ENCODE data around the gene AHNAK. TPM values are rescaled to one million over a fixed set of nuclear protein-coding genes. Genes with fewer than 3 reads are reported as not detected.

The AHNAK gene
- total RNA-seq, 1 experiment from 2014 or later: 73.0 TPM

GRCh38 chr11:62536301-62536957 is 10.2 kb downstream of the AHNAK start:
- Histone ChIP-seq H3K27ac (ENCODE audit: low read depth, low read length, poor library complexity, severe bottlenecking) (no peak overlapping the region), H3K36me3 (ENCODE audit: insufficient read depth, low read length, poor library complexity, severe bottlenecking) (peaks cover 37% of the 10 kb centered on the region)
- DNase-seq (ENCODE audit: low spot score): no peak

GRCh38 chr11:62535802-62536201 is 10.8 kb downstream of the AHNAK start:
- intact Hi-C loops (cut with micrococcal nuclease; ENCODE audit: unreplicated experiment): no loop called here
- Histone ChIP-seq H3K4me3 (ENCODE audit: low read depth, low read length, poor library complexity, severe bottlenecking) (no peak overlapping the region), H3K9me3 (ENCODE audit: low read depth, low read length, poor library complexity, severe bottlenecking) (no peaks in the 10 kb centered on the region), H3K4me1 (ENCODE audit: insufficient read depth, low read length, poor library complexity, severe bottlenecking) (peaks cover 21% of the 10 kb centered on the region), H3K27ac (ENCODE audit: low read depth, low read length, poor library complexity, severe bottlenecking) (no peak overlapping the region), H3K27me3 (replicated peaks; ENCODE audit: insufficient read depth, low read depth, low read length, poor library complexity) (no peaks in the 10 kb centered on the region), H3K36me3 (ENCODE audit: insufficient read depth, low read length, poor library complexity, severe bottlenecking) (peaks cover 44% of the 10 kb centered on the region)
- no peak for DNase-seq (ENCODE audit: low spot score)
- no TSS peak for BruUV-seq (replicated peaks)
- no peak for TF ChIP-seq EZH2 (IDR thresholded peaks at IDR 0.05; ENCODE audit: borderline replicate concordance, low read depth, low read length, poor library complexity, severe bottlenecking)
- TF ChIP-seq, protein P1, sequence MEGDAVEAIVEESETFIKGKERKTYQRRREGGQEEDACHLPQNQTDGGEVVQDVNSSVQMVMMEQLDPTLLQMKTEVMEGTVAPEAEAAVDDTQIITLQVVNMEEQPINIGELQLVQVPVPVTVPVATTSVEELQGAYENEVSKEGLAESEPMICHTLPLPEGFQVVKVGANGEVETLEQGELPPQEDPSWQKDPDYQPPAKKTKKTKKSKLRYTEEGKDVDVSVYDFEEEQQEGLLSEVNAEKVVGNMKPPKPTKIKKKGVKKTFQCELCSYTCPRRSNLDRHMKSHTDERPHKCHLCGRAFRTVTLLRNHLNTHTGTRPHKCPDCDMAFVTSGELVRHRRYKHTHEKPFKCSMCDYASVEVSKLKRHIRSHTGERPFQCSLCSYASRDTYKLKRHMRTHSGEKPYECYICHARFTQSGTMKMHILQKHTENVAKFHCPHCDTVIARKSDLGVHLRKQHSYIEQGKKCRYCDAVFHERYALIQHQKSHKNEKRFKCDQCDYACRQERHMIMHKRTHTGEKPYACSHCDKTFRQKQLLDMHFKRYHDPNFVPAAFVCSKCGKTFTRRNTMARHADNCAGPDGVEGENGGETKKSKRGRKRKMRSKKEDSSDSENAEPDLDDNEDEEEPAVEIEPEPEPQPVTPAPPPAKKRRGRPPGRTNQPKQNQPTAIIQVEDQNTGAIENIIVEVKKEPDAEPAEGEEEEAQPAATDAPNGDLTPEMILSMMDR (conservative IDR thresholded peaks at IDR 0.05; ENCODE audit: low read depth, low read length): no peak
- ChIA-PET POLR2A (ENCODE audit: low non-redundant PET) (no interaction called here), CTCF (no interaction called here)

More at GRCh38 chr11:62536301-62536957, 10.2 kb downstream of the AHNAK start:
- intact Hi-C loops (cut with micrococcal nuclease; ENCODE audit: unreplicated experiment): no loop called here
- no peaks in the 10 kb centered on the region for H3K9me3 ChIP-seq (ENCODE audit: low read depth, low read length, poor library complexity, severe bottlenecking)
- no TSS peak for BruUV-seq (replicated peaks)
- ChIA-PET CTCF (interaction anchor here (1.0 kb wide), 1 partner anchor 111 kb away, joined by 3 read pairs; no protein-coding TSS in a partner anchor), POLR2A (ENCODE audit: low non-redundant PET) (no interaction called here)
- TF ChIP-seq, protein P1 (conservative IDR thresholded peaks at IDR 0.05; ENCODE audit: low read depth, low read length): no peak
- TF ChIP-seq EZH2 (IDR thresholded peaks at IDR 0.05; ENCODE audit: borderline replicate concordance, low read depth, low read length, poor library complexity, severe bottlenecking): no peak
- peaks cover 27% of the 10 kb centered on the region for H3K4me1 ChIP-seq (ENCODE audit: insufficient read depth, low read length, poor library complexity, severe bottlenecking)
- H3K27me3 ChIP-seq (replicated peaks; ENCODE audit: insufficient read depth, low read depth, low read length, poor library complexity): no peaks in the 10 kb centered on the region
- no peak overlapping the region for H3K4me3 ChIP-seq (ENCODE audit: low read depth, low read length, poor library complexity, severe bottlenecking)

DNA sequence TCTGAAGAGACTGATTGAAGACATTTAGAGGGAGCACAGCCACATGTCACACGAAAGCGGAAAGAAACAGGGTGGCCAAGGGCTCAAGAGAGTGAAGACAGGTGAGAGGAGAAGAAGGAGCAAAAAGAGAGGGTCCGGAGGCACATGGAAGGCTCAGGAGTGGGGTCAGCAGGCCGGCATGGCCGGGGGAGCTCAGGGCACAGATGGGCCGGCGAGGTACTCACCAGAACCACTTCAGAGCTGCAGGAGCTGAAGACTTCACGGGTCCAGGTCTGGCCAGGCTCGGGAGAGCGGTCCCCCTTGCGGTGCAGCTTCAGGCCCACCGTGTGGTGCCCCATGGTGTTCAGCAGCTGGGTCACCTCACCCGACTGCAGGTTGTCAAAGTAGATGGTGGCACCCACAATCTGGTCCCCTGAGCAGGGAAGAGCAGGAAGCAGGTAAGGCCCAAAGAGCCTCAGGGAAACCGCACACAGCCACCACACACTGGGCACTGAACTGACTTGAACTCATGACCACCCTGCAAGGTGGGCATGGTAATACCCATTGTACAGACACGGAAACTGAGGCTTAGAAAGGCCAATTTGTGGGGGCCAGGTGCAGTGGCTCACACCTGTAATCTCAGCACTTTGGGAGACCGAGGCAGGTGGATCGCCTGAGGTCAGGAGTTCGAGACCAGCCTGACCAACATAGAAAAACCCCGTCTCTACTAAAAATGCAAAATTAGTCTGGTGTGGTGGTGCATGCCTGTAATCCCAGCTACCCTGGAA is 11.6 kb downstream of the AHNAK start:
- CTCF ChIA-PET: no interaction called here

More for the DNA sequence above, 11.6 kb downstream of the AHNAK start:
- TF ChIP-seq EZH2 (IDR thresholded peaks at IDR 0.05; ENCODE audit: borderline replicate concordance, low read depth, low read length, poor library complexity, severe bottlenecking): no peak
- TF ChIP-seq, protein P1 (conservative IDR thresholded peaks at IDR 0.05; ENCODE audit: low read depth, low read length): no peak
- no peak for DNase-seq (ENCODE audit: low spot score)
- Histone ChIP-seq H3K4me3 (ENCODE audit: low read depth, low read length, poor library complexity, severe bottlenecking) (no peak overlapping the region), H3K36me3 (ENCODE audit: insufficient read depth, low read length, poor library complexity, severe bottlenecking) (peaks cover 48% of the 10 kb centered on the region), H3K27ac (ENCODE audit: low read depth, low read length, poor library complexity, severe bottlenecking) (no peak overlapping the region), H3K9me3 (ENCODE audit: low read depth, low read length, poor library complexity, severe bottlenecking) (no peaks in the 10 kb centered on the region), H3K4me1 (ENCODE audit: insufficient read depth, low read length, poor library complexity, severe bottlenecking) (peaks cover 15% of the 10 kb centered on the region), H3K27me3 (replicated peaks; ENCODE audit: insufficient read depth, low read depth, low read length, poor library complexity) (no peaks in the 10 kb centered on the region)
- intact Hi-C loops (cut with micrococcal nuclease; ENCODE audit: unreplicated experiment): no loop called here
- BruUV-seq (replicated peaks): no TSS peak
- POLR2A ChIA-PET (ENCODE audit: low non-redundant PET): no interaction called here

Measured in A673 (cell line).